Type B pancreatic cell (in vitro differentiated cells): ENCODE measurements around the gene BNIP5. TPM values are rescaled to one million over a fixed set of nuclear protein-coding genes. Genes with fewer than 3 reads are reported as not detected.

ENCODE experiments used
- DNase-seq: peaks from one replicate; pipeline ENCODE4 v3.0.0; 2021; ENCODE audit warnings: mixed read lengths; ENCODE audit not compliant: unreplicated experiment; ENCODE audit errors: extremely low spot score
- H3K27ac Mint-ChIP-seq: 2 replicates; pipeline ENCODE4 v1.8.0; 2021; ENCODE audit warnings: mild to moderate bottlenecking, mixed read lengths
- H3K27me3 Mint-ChIP-seq: 2 replicates; pipeline ENCODE4 v1.8.0; 2021; ENCODE audit warnings: mixed read lengths
- H3K36me3 Mint-ChIP-seq: 2 replicates; pipeline ENCODE4 v1.8.0; 2021; ENCODE audit warnings: mixed read lengths
- H3K4me1 Mint-ChIP-seq: one replicate; pipeline ENCODE4 v1.8.0; 2021; ENCODE audit warnings: mixed read lengths; ENCODE audit not compliant: unreplicated experiment
- H3K4me3 Mint-ChIP-seq: 2 replicates; pipeline ENCODE4 v1.8.0; 2021; ENCODE audit warnings: mild to moderate bottlenecking, mixed read lengths
- H3K9me3 Mint-ChIP-seq: 2 replicates; pipeline ENCODE4 v1.8.0; 2021; ENCODE audit warnings: mixed read lengths
- CTCF ChIP-seq: fragments of 200-600 bp; sonication (generic); conservative IDR thresholded peaks from 2 replicates; pipeline ENCODE4 v1.5.0; 2021; ENCODE audit warnings: antibody characterized with exemption, mild to moderate bottlenecking
- total RNA-seq: library from RNA; stranded (reverse); gene quantifications from 2 replicates; pipeline ENCODE4 v1.2.1, GENCODE V29; 2021; ENCODE audit warnings: low replicate concordance

The BNIP5 gene
- total RNA-seq, 1 donor from 2014 or later: 1.4 TPM

- no peak for TF ChIP-seq CTCF
- H3K4me1 Mint-ChIP-seq: peaks cover 12% of the 10 kb centered on the region
- H3K9me3 Mint-ChIP-seq: peaks cover 12% of the 10 kb centered on the region
- H3K36me3 Mint-ChIP-seq: no peaks in the 10 kb centered on the region
- H3K27me3 Mint-ChIP-seq: no peaks in the 10 kb centered on the region
- H3K27ac Mint-ChIP-seq: peak overlapping the region; percentile 29
- H3K4me3 Mint-ChIP-seq: no peak overlapping the region
- no peak for DNase-seq
Measured at GRCh38 chr6:36352477-36353157, 15.9 kb upstream of the BNIP5 start.

- Mint-ChIP-seq H3K9me3 (peaks cover 12% of the 10 kb centered on the region), H3K27me3 (no peaks in the 10 kb centered on the region), H3K36me3 (no peaks in the 10 kb centered on the region), H3K27ac (peak overlapping the region; percentile 47), H3K4me1 (peaks cover 22% of the 10 kb centered on the region), H3K4me3 (no peak overlapping the region)
- TF ChIP-seq CTCF: no peak
- no peak for DNase-seq
Measured at GRCh38 chr6:36350681-36351571, 14.2 kb upstream of the BNIP5 start.

GRCh38 chr6:36350082-36350481 is 13.4 kb upstream of the BNIP5 start:
- H3K9me3 Mint-ChIP-seq: peaks cover 12% of the 10 kb centered on the region
- TF ChIP-seq CTCF: no peak
- no peaks in the 10 kb centered on the region for H3K27me3 Mint-ChIP-seq
- H3K27ac Mint-ChIP-seq: no peak overlapping the region
- no peaks in the 10 kb centered on the region for H3K36me3 Mint-ChIP-seq
- peaks cover 22% of the 10 kb centered on the region for H3K4me1 Mint-ChIP-seq
- H3K4me3 Mint-ChIP-seq: no peak overlapping the region
- no peak for DNase-seq

GRCh38 chr6:36349240-36349639 is 12.6 kb upstream of the BNIP5 start:
- Mint-ChIP-seq H3K27me3 (no peaks in the 10 kb centered on the region), H3K9me3 (peaks cover 12% of the 10 kb centered on the region), H3K36me3 (no peaks in the 10 kb centered on the region), H3K27ac (no peak overlapping the region), H3K4me1 (peaks cover 22% of the 10 kb centered on the region), H3K4me3 (no peak overlapping the region)
- TF ChIP-seq CTCF: no peak
- DNase-seq: no peak

GRCh38 chr6:36347621-36348020 is 10.9 kb upstream of the BNIP5 start:
- Mint-ChIP-seq H3K27me3 (peaks cover 2% of the 10 kb centered on the region), H3K4me3 (no peak overlapping the region), H3K9me3 (no peaks in the 10 kb centered on the region), H3K27ac (no peak overlapping the region), H3K36me3 (no peaks in the 10 kb centered on the region), H3K4me1 (peaks cover 22% of the 10 kb centered on the region)
- DNase-seq: no peak
- no peak for TF ChIP-seq CTCF
